IgD-negative memory B cell (primary cell): ENCODE measurements around the gene LGALS1. TPM values are rescaled to one million over a fixed set of nuclear protein-coding genes. Genes with fewer than 3 reads are reported as not detected.
A peak's percentile ranks its signal among the peaks of the same experiment; 100 is the strongest.
"Not testable (repeated sequence)": the region's sequence is repeated elsewhere in the genome, so short reads cannot be mapped to it uniquely, and the experiment has no call there.

Experiments
- H3K27ac Mint-ChIP-seq, 3 donors: one replicate each; pipeline ENCODE4 v1.8.0; 2020 to 2022; ENCODE audit warnings: mild to moderate bottlenecking in 3 of 3, mixed read lengths in 3 of 3, moderate library complexity in 1 of 3
- H3K27me3 Mint-ChIP-seq: one replicate; pipeline ENCODE4 v1.8.0; 2021; ENCODE audit warnings: mixed read lengths
- H3K36me3 Mint-ChIP-seq: one replicate; pipeline ENCODE4 v1.8.0; 2020; ENCODE audit warnings: mild to moderate bottlenecking, mixed read lengths
- H3K4me1 Mint-ChIP-seq, 3 donors: one replicate each; pipeline ENCODE4 v1.8.0; 2020 to 2022; ENCODE audit warnings: mixed read lengths in 3 of 3, mild to moderate bottlenecking in 1 of 3
- H3K4me3 Mint-ChIP-seq, 4 donors: one replicate each; pipeline ENCODE4 v1.8.0; 2020 to 2022; ENCODE audit warnings: mild to moderate bottlenecking in 4 of 4, mixed read lengths in 4 of 4, moderate library complexity in 3 of 4
- H3K9me3 Mint-ChIP-seq, 3 donors: one replicate each; pipeline ENCODE4 v1.8.0; 2020 to 2021; ENCODE audit warnings: mixed read lengths in 3 of 3, mild to moderate bottlenecking in 1 of 3
- polyA plus RNA-seq: library from polyadenylated mRNA; unstranded; fragments of 300-500 nt; fragmentation: Illumina TruSeq; gene quantifications from one replicate; pipeline ENCODE4 v1.2.3, GENCODE V29; 2021

Gene LGALS1
- polyA plus RNA-seq, 1 donor from 2014 or later = 314 TPM

DNA sequence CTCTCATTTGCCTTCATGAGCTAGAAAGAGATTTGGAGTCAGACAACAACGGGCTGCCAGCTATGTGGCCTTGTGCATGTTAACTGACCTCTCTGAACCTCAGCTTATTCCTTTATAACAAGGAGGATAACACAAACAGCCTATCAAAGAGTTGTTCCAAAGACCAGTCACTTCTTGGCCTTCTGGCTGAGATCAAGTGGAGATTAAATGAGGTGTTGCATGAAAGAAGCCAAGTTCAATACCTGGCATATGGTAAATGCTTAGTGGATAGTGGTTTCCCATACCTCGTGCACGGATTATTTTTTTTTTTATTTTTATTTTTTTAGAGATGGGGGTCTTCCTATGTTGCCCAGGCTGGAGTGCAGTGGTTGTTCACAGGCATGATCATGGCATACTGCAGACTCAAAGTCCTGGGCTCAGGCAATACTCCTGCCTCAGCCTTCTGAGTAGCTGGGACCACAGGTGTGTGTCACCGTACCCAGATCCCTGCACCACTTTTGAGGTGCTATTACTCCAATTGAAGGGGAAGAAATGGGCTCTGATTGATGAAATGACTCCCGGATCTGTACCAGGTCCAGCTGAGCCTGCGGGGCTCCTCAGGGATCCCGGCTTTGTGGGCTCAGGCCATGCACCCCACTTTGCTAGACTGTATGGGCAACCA lies 4.9 kb downstream of the LGALS1 start:
- Mint-ChIP-seq H3K27ac (peak overlapping the region in 1 of 3 donors; percentile 83), H3K4me3 (peak overlapping the region in 1 of 4 donors; percentile 52)

DNA sequence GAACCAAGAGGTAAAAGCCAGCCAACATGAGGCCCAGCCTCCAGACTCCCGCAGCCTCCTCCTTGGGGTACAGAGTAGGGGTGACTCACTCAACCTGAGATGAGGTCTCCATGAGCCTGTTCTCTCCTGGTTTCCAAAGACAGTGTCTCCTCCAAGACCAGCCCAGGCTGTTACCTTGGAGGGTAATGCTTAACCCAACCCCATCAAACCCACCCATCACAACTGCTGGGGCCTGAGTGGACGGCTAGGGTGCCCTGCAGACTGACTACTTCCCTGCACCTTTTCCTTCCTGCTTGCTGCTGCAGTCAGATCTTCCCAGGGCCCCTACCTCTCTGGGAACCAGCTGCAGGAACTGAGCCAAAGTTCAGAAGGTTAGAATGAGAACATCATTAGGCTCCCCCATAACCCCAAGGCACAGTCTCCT lies 5.6 kb downstream of the LGALS1 start:
- Mint-ChIP-seq H3K27me3 (no peaks in the 10 kb centered on the region), H3K27ac (peak overlapping the region in 1 of 3 donors; percentile 57), H3K4me1 (peaks cover 12 to 19% (median 13%) of the 10 kb centered on the region in 3 donors), H3K36me3 (no peaks in the 10 kb centered on the region), H3K4me3 (peak overlapping the region in 1 of 4 donors; percentile 52), H3K9me3 (no peaks in the 10 kb centered on the region)

More for the DNA sequence above, 4.9 kb downstream of the LGALS1 start:
- H3K36me3 Mint-ChIP-seq = no peaks in the 10 kb centered on the region
- H3K9me3 Mint-ChIP-seq = no peaks in the 10 kb centered on the region
- H3K4me1 Mint-ChIP-seq = peaks cover 9 to 20% (median 10%) of the 10 kb centered on the region in 3 donors
- H3K27me3 Mint-ChIP-seq = no peaks in the 10 kb centered on the region

DNA sequence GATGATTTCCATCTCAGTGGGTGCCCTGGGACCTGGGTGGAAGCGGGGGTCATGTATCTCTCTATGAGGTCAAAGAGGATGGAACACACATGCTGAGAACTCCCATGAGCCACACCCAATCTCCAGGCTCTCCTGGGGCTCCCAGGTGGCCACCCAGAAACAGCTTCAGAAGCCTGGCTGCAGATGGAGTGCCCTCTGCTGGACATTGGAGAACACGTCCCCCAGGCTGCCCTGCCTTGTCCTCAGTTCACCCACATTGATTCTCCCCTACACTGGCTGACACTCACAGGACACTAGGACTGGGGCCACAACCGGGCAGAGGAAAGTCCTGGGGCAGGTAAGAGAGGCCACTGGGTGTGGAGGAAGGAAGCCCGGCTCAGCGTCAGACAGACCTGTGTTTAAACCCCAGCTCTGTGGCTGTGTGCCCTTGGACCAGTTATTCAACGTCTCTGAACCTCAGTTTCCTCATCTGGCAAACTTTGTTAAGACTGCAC lies 6.2 kb downstream of the LGALS1 start:
- Mint-ChIP-seq H3K36me3 (no peaks in the 10 kb centered on the region), H3K27ac (peak overlapping the region in 2 of 3 donors; percentile 57 to 80), H3K4me3 (peak overlapping the region in 2 of 4 donors; percentile 12 to 52)

DNA sequence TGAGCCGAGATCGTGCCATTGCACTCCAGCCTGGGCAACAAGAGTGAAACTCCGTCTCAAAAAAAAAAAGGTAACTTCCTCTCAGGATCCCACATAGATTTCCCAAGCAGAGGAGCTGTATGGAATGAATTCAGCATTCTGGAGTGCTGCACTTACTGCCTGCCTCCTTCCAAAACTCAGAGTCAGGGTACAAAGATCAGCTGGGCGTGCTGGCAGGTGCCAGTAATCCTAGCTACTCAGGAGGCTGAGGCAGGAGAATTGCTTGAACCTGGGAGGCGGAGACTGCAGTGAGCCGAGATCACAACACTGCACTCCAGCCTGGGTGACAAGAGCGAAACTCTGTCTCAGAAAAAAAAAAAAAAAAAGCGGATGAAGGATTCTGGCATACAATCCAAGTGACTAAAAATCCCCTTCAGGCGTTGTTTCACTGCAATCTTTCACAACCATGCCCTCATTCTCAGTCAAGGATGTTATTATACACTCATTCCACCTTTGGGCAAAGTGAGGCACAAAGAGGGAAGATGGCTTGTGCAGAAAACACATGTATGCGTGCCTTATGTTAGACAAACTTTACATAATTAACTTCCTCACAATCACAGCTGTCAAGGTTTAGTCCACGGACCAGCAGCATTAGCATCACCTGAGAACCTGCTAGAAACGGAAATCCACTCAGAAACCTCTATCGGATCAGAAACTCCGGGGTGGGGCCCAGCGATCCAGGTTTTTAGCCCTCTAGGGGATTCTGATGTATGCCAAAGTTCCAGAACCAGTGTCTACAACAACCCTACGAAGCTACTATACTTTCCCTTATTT lies 9.6 kb downstream of the LGALS1 start:
- peak overlapping the region in 1 of 3 donors; percentile 74 for H3K27ac Mint-ChIP-seq

More for the DNA sequence above, 6.2 kb downstream of the LGALS1 start:
- Mint-ChIP-seq H3K27me3 (no peaks in the 10 kb centered on the region), H3K9me3 (no peaks in the 10 kb centered on the region), H3K4me1 (peaks cover 13 to 20% (median 13%) of the 10 kb centered on the region in 3 donors)

DNA sequence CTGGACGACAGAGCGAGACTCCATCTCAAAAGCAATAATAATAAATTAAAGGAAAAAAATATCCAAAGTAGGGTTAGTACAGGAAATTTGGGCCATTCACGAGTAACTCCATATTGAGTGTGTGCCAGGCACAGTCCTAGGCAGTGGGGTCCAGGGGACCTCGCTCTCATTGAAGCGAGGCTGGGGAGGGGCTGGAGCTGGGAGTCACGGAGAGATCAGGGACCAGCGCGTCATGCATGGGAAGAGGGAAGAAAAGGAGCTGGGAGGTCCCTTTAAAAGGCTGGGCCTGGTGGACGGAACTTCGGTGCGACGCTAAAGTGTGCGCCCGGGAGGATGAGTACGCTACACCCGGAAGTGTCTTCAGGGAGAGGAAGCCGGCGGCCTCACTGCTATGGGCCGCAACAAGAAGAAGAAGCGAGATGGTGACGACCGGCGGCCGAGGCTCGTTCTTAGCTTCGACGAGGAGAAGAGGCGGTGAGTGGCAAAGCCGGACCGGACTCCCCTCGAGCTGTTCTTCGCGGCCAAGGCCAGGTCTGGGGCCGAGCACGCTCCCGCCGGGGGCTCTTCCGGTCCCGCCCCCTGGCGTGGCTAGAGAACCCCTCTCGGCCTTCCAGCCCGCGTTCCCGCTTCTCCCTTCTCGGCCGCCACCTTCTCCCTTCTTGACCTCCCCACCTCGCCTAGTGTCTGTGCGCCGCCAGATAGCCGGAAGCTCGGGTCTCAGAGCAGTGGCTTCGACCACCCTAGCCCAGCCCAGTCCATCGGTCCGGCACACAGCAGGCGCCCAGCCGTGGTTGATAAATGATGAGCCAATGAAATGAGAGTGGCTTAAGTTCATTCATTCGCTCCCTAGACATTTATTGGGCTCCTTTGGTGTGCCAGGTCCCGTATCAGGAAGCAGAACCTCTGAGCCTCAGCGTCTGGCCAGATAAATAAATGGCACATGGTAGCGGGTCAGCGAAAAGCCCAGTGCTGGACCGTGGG lies 10.9 kb downstream of the LGALS1 start, which contains the start of gene NOL12:
Gene NOL12, plus strand, starts transcription at position 342 of the 981 bp plus-strand sequence. Its CDS starts 50 bp downstream, at position 392.
- Mint-ChIP-seq H3K4me1 (peaks cover 10 to 17% (median 11%) of the 10 kb centered on the region in 3 donors), H3K27me3 (no peaks in the 10 kb centered on the region), H3K27ac (peak within 1 kb of the TSS; percentile 74 to 99 (median 96)), H3K9me3 (no peaks in the 10 kb centered on the region), H3K36me3 (peaks cover 6% of the 10 kb centered on the region), H3K4me3 (peak within 1 kb of the TSS; percentile 93 to 99 (median 97))

More for the DNA sequence above, 9.6 kb downstream of the LGALS1 start:
- H3K4me1 Mint-ChIP-seq = peaks cover 11 to 17% (median 12%) of the 10 kb centered on the region in 3 donors
- no peaks in the 10 kb centered on the region for H3K27me3 Mint-ChIP-seq
- H3K4me3 Mint-ChIP-seq = peak overlapping the region; percentile 2 to 99 (median 94)
- no peaks in the 10 kb centered on the region for H3K9me3 Mint-ChIP-seq
- peaks cover 3% of the 10 kb centered on the region for H3K36me3 Mint-ChIP-seq

DNA sequence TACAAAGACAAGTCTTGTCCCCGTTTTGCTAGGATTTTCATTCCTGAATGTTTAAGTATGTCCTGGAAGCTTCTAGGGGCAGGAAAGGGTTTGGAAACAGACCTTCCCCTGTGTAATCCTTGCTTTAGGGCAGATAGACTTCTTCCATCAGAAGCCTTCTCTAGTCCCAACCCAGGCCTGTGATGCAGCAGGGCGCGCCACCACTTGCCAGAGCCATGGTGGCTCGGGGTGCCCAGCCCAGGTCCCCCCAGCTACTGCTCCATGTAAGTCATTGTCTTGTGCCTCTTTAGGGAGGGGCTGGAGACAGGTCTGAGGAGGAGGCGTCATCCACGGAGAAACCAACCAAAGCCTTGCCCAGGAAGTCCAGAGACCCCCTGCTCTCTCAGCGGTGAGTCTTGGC lies 15.0 kb downstream of the LGALS1 start:
- Mint-ChIP-seq H3K4me1 (peaks cover 6 to 9% (median 7%) of the 10 kb centered on the region in 3 donors), H3K4me3 (peak overlapping the region in 1 of 4 donors; percentile 47), H3K9me3 (no peaks in the 10 kb centered on the region), H3K27me3 (no peaks in the 10 kb centered on the region), H3K27ac (peak overlapping the region in 1 of 3 donors; percentile 39), H3K36me3 (peaks cover 12% of the 10 kb centered on the region)

DNA sequence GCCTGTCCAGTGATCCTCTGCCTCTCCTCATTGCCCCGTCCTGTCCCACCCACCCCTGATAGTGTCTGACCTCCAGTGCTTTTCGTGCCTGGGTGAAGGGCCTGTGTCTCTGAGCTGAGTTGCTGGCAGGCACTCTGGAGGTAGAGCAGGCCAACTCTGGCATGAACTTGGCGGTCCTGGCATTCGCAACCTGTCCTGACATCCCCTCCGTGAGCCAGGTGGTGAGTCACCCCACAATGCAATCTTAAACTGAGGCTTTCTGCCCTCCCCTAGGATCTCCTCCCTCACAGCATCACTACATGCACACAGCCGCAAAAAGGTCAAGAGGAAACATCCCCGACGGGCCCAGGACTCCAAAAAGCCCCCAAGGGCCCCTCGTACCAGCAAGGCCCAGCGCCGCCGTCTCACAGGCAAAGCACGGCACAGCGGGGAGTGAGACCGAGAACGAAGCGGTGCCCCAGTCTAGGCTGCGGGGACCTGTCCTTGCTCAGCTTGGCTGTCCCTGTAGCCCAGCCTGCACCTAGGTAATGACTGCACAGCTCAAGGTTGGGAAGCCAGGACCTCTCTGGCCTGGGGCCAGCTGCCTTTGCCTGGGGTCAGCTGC lies 15.6 kb downstream of the LGALS1 start:
- Mint-ChIP-seq H3K4me1 (peaks cover 4 to 7% (median 7%) of the 10 kb centered on the region in 3 donors), H3K27ac (no peak overlapping the region), H3K36me3 (peaks cover 13% of the 10 kb centered on the region), H3K9me3 (no peaks in the 10 kb centered on the region), H3K27me3 (no peaks in the 10 kb centered on the region), H3K4me3 (peak overlapping the region in 1 of 4 donors; percentile 45)

DNA sequence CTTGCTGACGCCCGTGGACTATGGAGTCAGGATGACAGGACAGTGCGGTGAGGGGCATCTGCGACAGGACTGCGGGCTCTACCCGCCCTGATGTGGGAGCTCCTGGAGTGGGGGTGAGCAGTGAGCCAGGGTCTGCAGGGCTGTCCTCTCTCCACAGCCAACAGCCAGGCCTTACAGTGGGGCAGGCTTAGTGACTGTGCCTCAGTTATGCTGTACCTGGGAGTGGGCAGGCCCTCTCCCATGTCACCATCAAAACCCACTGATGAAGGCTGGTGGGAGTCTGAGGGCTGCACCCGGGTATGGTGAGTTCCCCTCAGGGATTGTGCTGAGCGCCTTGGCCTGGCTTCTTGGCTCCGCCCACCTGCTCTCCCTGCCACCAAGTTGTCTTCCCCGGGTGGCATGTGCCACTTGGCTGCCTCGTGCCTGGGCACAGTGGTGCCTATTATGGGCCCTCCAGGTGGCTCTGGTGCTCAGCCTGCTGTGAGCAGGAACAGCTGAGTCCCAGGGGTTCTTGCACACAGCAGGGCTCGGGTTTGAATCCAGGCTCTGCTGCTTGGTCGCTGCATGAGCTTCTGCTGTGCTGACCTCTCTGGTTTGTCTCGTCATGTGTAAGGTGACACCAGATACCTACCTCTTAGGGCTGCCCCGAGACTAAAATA lies 17.3 kb downstream of the LGALS1 start:
- peaks cover 12% of the 10 kb centered on the region for H3K36me3 Mint-ChIP-seq
- H3K27ac Mint-ChIP-seq = no peak overlapping the region
- no peaks in the 10 kb centered on the region for H3K27me3 Mint-ChIP-seq
- peaks cover 5 to 9% (median 8%) of the 10 kb centered on the region in 3 donors for H3K4me1 Mint-ChIP-seq
- peak overlapping the region in 1 of 4 donors; percentile 27 for H3K4me3 Mint-ChIP-seq
- no peaks in the 10 kb centered on the region for H3K9me3 Mint-ChIP-seq

DNA sequence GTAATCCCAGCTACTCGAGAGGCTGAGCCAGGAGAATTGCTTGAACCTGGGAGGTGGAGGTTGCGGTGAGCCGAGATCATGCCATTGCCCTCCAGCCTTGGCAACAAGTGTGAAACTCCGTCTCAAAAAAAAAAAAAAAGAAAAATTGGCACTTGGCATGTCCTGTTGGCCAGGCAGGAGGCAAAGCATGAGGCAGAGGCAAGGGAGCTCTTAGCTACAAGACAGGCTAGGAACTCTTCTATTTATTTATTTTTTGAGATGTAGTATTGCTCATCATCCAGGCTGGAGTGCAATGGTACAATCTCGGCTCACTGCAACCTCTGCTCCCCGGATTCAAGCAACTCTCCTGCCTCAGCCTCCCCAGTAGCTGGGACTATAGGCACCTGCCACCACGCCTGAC lies 18.7 kb downstream of the LGALS1 start:
- peaks cover 11% of the 10 kb centered on the region for H3K36me3 Mint-ChIP-seq
- not testable (repeated sequence) for H3K4me1 Mint-ChIP-seq, H3K27ac Mint-ChIP-seq, H3K4me3 Mint-ChIP-seq, H3K9me3 Mint-ChIP-seq, H3K27me3 Mint-ChIP-seq

DNA sequence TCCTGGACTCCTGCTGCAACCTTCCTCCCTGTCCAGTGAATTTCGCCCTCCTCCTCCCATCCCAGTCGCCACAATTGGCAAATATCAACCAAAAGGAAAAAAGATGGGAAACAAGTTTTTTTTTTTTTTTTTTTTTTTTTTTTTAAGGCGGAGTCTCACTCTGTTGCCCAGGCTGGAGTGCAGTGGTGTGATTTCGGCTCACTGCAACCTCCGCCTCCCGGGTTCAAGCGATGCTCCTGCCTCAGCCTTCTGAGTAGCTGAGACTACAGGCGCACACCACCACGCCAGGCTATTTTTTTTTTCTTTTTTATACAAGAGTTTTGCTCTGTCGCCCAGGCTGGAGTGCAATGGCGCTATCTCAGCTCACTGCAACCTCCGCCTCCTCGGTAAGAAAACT lies 20.8 kb downstream of the LGALS1 start:
- H3K4me3 Mint-ChIP-seq = peak overlapping the region in 2 of 4 donors; percentile 55 to 79
- not testable (repeated sequence) for H3K27me3 Mint-ChIP-seq, H3K4me1 Mint-ChIP-seq, H3K9me3 Mint-ChIP-seq, H3K36me3 Mint-ChIP-seq
- H3K27ac Mint-ChIP-seq = peak overlapping the region in 1 of 3 donors; percentile 10

DNA sequence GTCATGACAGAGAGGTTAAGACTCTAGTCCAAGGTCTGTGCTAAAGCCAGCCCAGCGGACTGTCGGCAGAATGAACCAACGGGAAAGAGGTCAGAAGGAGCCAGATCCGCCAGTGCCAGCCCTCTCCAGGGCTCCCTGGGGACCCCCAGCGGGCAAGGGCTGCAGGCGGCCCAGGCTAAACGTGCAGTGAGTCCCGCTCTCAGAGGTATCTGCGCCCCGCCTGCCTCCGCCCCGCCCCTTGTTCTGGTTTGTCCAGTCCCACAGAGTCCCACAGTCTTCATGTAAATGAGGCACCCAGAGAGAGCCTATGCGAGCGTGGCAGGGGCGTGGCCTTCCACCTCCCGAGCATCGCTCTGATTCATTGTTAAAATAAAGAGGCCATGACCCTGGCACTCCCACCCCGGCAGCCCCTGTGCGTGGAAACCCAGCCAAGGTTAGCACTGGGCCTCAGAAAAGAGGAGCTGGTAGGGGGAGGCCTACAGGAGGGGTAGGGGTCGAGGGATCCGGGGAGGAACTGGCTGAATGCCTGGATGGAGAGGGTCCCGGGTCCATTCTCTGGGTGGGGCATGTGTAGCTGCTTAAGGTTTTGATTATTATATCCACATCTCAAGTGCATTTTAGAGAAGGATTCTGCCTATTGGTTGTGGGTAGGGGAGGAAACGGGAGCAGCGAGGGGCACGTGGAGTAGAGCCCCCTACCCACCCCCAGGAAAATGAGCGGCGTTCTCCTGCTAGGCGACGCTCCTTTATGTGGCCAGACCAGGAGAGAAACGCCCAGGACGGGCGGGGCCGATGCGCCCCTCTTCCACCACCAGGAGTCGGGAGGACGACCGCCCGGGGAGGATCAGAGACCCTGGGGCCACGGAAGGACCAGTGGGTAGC lies 21.5 kb downstream of the LGALS1 start, which contains the start of gene TRIOBP:
Gene TRIOBP, plus strand, starts transcription at position 392 of the 881 bp plus-strand sequence. CDS start 4,318 bp downstream, outside the sequence.
- H3K4me1 Mint-ChIP-seq = peaks cover 5 to 9% (median 8%) of the 10 kb centered on the region in 3 donors
- peaks cover 10% of the 10 kb centered on the region for H3K36me3 Mint-ChIP-seq
- no peaks in the 10 kb centered on the region for H3K27me3 Mint-ChIP-seq
- H3K27ac Mint-ChIP-seq = peak within 1 kb of the TSS in 2 of 3 donors; percentile 10 to 14
- no peaks in the 10 kb centered on the region for H3K9me3 Mint-ChIP-seq
- peak within 1 kb of the TSS in 3 of 4 donors; percentile 55 to 79 (median 79) for H3K4me3 Mint-ChIP-seq

DNA sequence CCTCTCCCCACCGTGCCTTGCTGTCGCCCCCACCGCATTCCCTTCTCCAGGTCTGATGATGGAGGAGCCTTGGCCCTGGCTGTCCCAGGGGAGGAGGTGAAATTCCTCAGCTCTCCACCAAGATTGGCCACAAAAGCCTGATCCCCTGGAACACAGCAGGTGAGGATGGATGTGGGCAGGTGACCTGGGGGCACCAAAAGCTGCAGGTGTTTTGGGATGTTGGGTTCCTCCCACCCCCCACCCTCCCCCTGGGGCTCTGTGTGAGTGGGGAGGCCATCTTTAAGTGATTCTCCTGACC lies 22.1 kb downstream of the LGALS1 start:
- Mint-ChIP-seq H3K27ac (no peak overlapping the region), H3K27me3 (no peaks in the 10 kb centered on the region), H3K4me1 (peaks cover 5 to 9% (median 8%) of the 10 kb centered on the region in 3 donors), H3K4me3 (no peak overlapping the region), H3K36me3 (peaks cover 10% of the 10 kb centered on the region), H3K9me3 (no peaks in the 10 kb centered on the region)
